ENCODE results near the gene DNAJC19. TPM values are rescaled to one million over a fixed set of nuclear protein-coding genes. Genes with fewer than 3 reads are reported as not detected.

DNAJC19 gene
- total RNA-seq = 10 to 100 TPM; 31.2 to 38.3 TPM
- polyA plus RNA-seq (ENCODE audit: insufficient read length in 6 of 6) = 10 to 100 TPM; 58.2 to 69.6 (median 63.7) TPM
- long read RNA-seq, donor 1, transcript DNAJC19-201 (6 exons, 1,454 nt) = major isoform, 82 of 146 reads
- long read RNA-seq, donor 1, transcript DNAJC19-206 (3 exons, 1,133 nt) = minor isoform, 8 of 146 reads
- long read RNA-seq, donor 1, transcript DNAJC19-209 (5 exons, 769 nt) = minor isoform, 7 of 146 reads
- long read RNA-seq, donor 1, transcript DNAJC19-202 (5 exons, 1,239 nt) = minor isoform, 27 of 146 reads
- long read RNA-seq, donor 1, partial matches to known transcripts = 0 of 146 reads
- long read RNA-seq, donor 1, other reads (novel, unspliced or antisense) = 7 of 146 reads
- long read RNA-seq, donor 2, transcript DNAJC19-202 (5 exons, 1,239 nt) = minor isoform, 18 of 81 reads
- long read RNA-seq, donor 2, transcript DNAJC19-201 (6 exons, 1,454 nt) = major isoform, 51 of 81 reads
- long read RNA-seq, donor 2, partial matches to known transcripts = 0 of 81 reads
- long read RNA-seq, donor 2, other reads (novel, unspliced or antisense) = 0 of 81 reads
- long read RNA-seq, donor 3, transcript DNAJC19-201 (6 exons, 1,454 nt) = major isoform, 63 of 93 reads
- long read RNA-seq, donor 3, transcript DNAJC19-202 (5 exons, 1,239 nt) = minor isoform, 16 of 93 reads
- long read RNA-seq, donor 3, partial matches to known transcripts = 0 of 93 reads
- long read RNA-seq, donor 3, other reads (novel, unspliced or antisense) = 0 of 93 reads
- long read RNA-seq, donor 4, transcript DNAJC19-201 (6 exons, 1,454 nt) = major isoform, 27 of 31 reads
- long read RNA-seq, donor 4, partial matches to known transcripts = 1 of 31 reads
- long read RNA-seq, donor 4, other reads (novel, unspliced or antisense) = 0 of 31 reads
- long read RNA-seq, donor 5, transcript DNAJC19-202 (5 exons, 1,239 nt) = minor isoform, 16 of 88 reads
- long read RNA-seq, donor 5, transcript DNAJC19-206 (3 exons, 1,133 nt) = minor isoform, 6 of 88 reads
- long read RNA-seq, donor 5, transcript DNAJC19-201 (6 exons, 1,454 nt) = major isoform, 50 of 88 reads
- long read RNA-seq, donor 5, partial matches to known transcripts = 5 of 88 reads
- long read RNA-seq, donor 5, other reads (novel, unspliced or antisense) = 0 of 88 reads
- long read RNA-seq, donor 6, transcript DNAJC19-206 (3 exons, 1,133 nt) = minor isoform, 7 of 137 reads
- long read RNA-seq, donor 6, transcript DNAJC19-202 (5 exons, 1,239 nt) = minor isoform, 32 of 137 reads
- long read RNA-seq, donor 6, transcript DNAJC19-208 (6 exons, 828 nt) = minor isoform, 5 of 137 reads
- long read RNA-seq, donor 6, transcript DNAJC19-201 (6 exons, 1,454 nt) = major isoform, 72 of 137 reads
- long read RNA-seq, donor 6, partial matches to known transcripts = 13 of 137 reads
- long read RNA-seq, donor 6, other reads (novel, unspliced or antisense) = 0 of 137 reads
- long read RNA-seq, donor 7, transcript DNAJC19-201 (6 exons, 1,454 nt) = major isoform, 39 of 56 reads
- long read RNA-seq, donor 7, transcript DNAJC19-202 (5 exons, 1,239 nt) = minor isoform, 9 of 56 reads
- long read RNA-seq, donor 7, partial matches to known transcripts = 0 of 56 reads
- long read RNA-seq, donor 7, other reads (novel, unspliced or antisense) = 0 of 56 reads
- long read RNA-seq, donor 8, transcript DNAJC19-202 (5 exons, 1,239 nt) = minor isoform, 12 of 62 reads
- long read RNA-seq, donor 8, transcript DNAJC19-201 (6 exons, 1,454 nt) = major isoform, 43 of 62 reads
- long read RNA-seq, donor 8, partial matches to known transcripts = 0 of 62 reads
- long read RNA-seq, donor 8, other reads (novel, unspliced or antisense) = 0 of 62 reads
- long read RNA-seq, donor 9 = 0 reads
- long read RNA-seq, donor 10, transcript DNAJC19-201 (6 exons, 1,454 nt) = major isoform, 25 of 32 reads
- long read RNA-seq, donor 10, partial matches to known transcripts = 1 of 32 reads
- long read RNA-seq, donor 10, other reads (novel, unspliced or antisense) = 4 of 32 reads
- long read RNA-seq, donor 11, transcript DNAJC19-202 (5 exons, 1,239 nt) = minor isoform, 8 of 89 reads
- long read RNA-seq, donor 11, transcript DNAJC19-201 (6 exons, 1,454 nt) = major isoform, 71 of 89 reads
- long read RNA-seq, donor 11, partial matches to known transcripts = 0 of 89 reads
- long read RNA-seq, donor 11, other reads (novel, unspliced or antisense) = 0 of 89 reads
- long read RNA-seq, donor 12, transcript DNAJC19-201 (6 exons, 1,454 nt) = major isoform, 54 of 75 reads
- long read RNA-seq, donor 12, transcript DNAJC19-208 (6 exons, 828 nt) = minor isoform, 6 of 75 reads
- long read RNA-seq, donor 12, transcript DNAJC19-202 (5 exons, 1,239 nt) = minor isoform, 7 of 75 reads
- long read RNA-seq, donor 12, partial matches to known transcripts = 0 of 75 reads
- long read RNA-seq, donor 12, other reads (novel, unspliced or antisense) = 0 of 75 reads

- Histone ChIP-seq H3K4me1 (peaks cover 4 to 19% of the 10 kb centered on the region in 2 donors), H3K9me3 (no peaks in the 10 kb centered on the region), H3K4me3 (peak within 1 kb of the TSS; percentile 83 to 91), H3K36me3 (peaks cover 0 to 17% of the 10 kb centered on the region in 2 donors), H3K27ac (peak within 1 kb of the TSS; percentile 85 to 87), H3K27me3 (no peaks in the 10 kb centered on the region)
- TF ChIP-seq, protein P1, sequence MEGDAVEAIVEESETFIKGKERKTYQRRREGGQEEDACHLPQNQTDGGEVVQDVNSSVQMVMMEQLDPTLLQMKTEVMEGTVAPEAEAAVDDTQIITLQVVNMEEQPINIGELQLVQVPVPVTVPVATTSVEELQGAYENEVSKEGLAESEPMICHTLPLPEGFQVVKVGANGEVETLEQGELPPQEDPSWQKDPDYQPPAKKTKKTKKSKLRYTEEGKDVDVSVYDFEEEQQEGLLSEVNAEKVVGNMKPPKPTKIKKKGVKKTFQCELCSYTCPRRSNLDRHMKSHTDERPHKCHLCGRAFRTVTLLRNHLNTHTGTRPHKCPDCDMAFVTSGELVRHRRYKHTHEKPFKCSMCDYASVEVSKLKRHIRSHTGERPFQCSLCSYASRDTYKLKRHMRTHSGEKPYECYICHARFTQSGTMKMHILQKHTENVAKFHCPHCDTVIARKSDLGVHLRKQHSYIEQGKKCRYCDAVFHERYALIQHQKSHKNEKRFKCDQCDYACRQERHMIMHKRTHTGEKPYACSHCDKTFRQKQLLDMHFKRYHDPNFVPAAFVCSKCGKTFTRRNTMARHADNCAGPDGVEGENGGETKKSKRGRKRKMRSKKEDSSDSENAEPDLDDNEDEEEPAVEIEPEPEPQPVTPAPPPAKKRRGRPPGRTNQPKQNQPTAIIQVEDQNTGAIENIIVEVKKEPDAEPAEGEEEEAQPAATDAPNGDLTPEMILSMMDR (IDR thresholded peaks at IDR 0.05) = no peak
- peak; percentile 90 to 96 (median 94) for DNase-seq
- intact Hi-C loops (cut with DNase I) = no loop called here
- ATAC-seq = peak; percentile 98
These were observed at the start of gene DNAJC19 for GRCh38 chr3:180989291-180990163. TSS of gene DNAJC19 (minus strand) at chr3:180989736. CDS start at chr3:180989602, 134 bp downstream.

DNA sequence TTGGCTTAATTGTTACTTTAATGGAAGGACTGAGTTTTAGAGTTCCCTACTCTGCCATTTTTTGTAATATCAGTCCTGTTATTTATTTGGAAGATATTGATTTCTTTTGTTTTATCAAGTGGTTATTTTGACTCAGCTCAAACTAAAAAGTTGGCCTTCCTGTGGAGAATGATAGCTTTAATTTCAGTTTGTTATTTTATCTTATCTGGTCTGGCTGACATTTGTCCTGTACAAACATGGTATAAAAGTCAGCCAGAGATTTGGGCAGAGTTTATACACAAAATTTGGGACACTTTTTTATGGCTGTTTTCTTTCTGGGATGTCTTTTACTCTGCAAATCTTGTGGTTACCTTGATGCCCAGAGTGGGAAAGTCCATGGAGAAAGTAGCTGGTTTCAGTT, 41.4 kb upstream of the DNAJC19 start:
- TF ChIP-seq, protein P1 (IDR thresholded peaks at IDR 0.05) = no peak
- Histone ChIP-seq H3K9me3 (peaks cover 0 to 25% of the 10 kb centered on the region in 2 donors), H3K27me3 (no peaks in the 10 kb centered on the region), H3K27ac (no peak overlapping the region), H3K36me3 (no peaks in the 10 kb centered on the region), H3K4me3 (no peak overlapping the region), H3K4me1 (no peaks in the 10 kb centered on the region)
- DNase-seq (no peak), ATAC-seq (no peak)
- intact Hi-C loops (cut with DNase I) = no loop called here

- H3K4me1 ChIP-seq = no peaks in the 10 kb centered on the region
- DNase-seq (no peak), ATAC-seq (no peak)
- H3K27me3 ChIP-seq = no peaks in the 10 kb centered on the region
- H3K27ac ChIP-seq = no peak overlapping the region
- no peak overlapping the region for H3K4me3 ChIP-seq
- no peaks in the 10 kb centered on the region for H3K36me3 ChIP-seq
- intact Hi-C loops (cut with DNase I) = no loop called here
- H3K9me3 ChIP-seq = peaks cover 0 to 44% of the 10 kb centered on the region in 2 donors
- TF ChIP-seq, protein P1 (IDR thresholded peaks at IDR 0.05) = no peak
These were observed 35.7 kb upstream of the DNAJC19 start for GRCh38 chr3:181025204-181025603.

Measured in left lung (tissue), 14 donors.